Sigmoid colon (tissue), 7 donors: ENCODE results near the gene PACRG. TPM values are rescaled to one million over a fixed set of nuclear protein-coding genes. Genes with fewer than 3 reads are reported as not detected.

Experiments used
- DNase-seq: peaks from one replicate; pipeline ENCODE4 v3.0.0-alpha.2; 2019
- H3K27ac ChIP-seq, 4 donors: fragments of 200-600 bp; sonication (generic); one replicate each; pipeline ENCODE4 v1.5.1; 2016 to 2019; ENCODE audit warnings: mild to moderate bottlenecking in 1 of 4
- H3K27me3 ChIP-seq, 3 donors: fragments of 200-600 bp; sonication (generic); one replicate each; pipeline ENCODE4 v1.5.1; 2019; ENCODE audit warnings: mild to moderate bottlenecking in 1 of 3
- H3K36me3 ChIP-seq, 4 donors: fragments of 200-600 bp; sonication (generic); one replicate each; pipeline ENCODE4 v1.5.1; 2016 to 2019
- H3K4me1 ChIP-seq, 4 donors: fragments of 200-600 bp; sonication (generic); one replicate each; pipeline ENCODE4 v1.5.1; 2017 to 2019
- H3K4me3 ChIP-seq, 4 donors: fragments of 200-600 bp; sonication (generic); one replicate each; pipeline ENCODE4 v1.5.1; 2017 to 2019; ENCODE audit warnings: mild to moderate bottlenecking in 2 of 4, moderate library complexity in 1 of 4
- H3K9me3 ChIP-seq, 4 donors: fragments of 200-600 bp in 3 of 4; sonication (generic) in 3 of 4; one replicate each; pipeline versions ENCODE4 v1.5.1 to v1.6.1; 2013 to 2019
- CTCF ChIP-seq, 4 experiments: fragments of 450-650 bp in 3 of 4; fragments of 200-600 bp in 1 of 4; IDR thresholded peaks; one replicate each; pipeline ENCODE4 v1.5.1; 2016 to 2019; ENCODE audit warnings: antibody characterized with exemption in 4 of 4, mild to moderate bottlenecking in 3 of 4, moderate library complexity in 2 of 4
- EP300 ChIP-seq, 4 donors: sonication (generic); formaldehyde crosslinking; IDR thresholded peaks; one replicate each; pipeline ENCODE4 v1.6.1; 2017; ENCODE audit warnings: antibody characterized with exemption in 4 of 4
- POLR2A ChIP-seq, 2 donors: fragments of 450-650 bp; IDR thresholded peaks; one replicate each; pipeline ENCODE4 v1.6.1; 2016; ENCODE audit warnings: antibody characterized with exemption in 2 of 2, mild to moderate bottlenecking in 2 of 2, moderate library complexity in 2 of 2
- POLR2AphosphoS5 ChIP-seq, 4 donors: sonication (generic); formaldehyde crosslinking; IDR thresholded peaks; one replicate each; pipeline ENCODE4 v1.6.1; 2017; ENCODE audit warnings: antibody characterized with exemption in 4 of 4
- WGBS, 2 donors: extraction: QIAGEN DNeasy Blood & Tissue Kit; methylation state at CpG; one replicate each; pipeline ENCODE4 v1.1.7; 2013; 5-methylcytosine and 5-hydroxymethylcytosine counted together
- intact Hi-C: fragments of 100-400 bp; cut with DNase I; formaldehyde crosslinking; loops from one replicate; pipeline ENCODE4 v1.15.1; 2023
- polyA plus RNA-seq, 3 donors: library from polyadenylated mRNA; stranded (reverse); fragments of 200-250 nt; gene quantifications; one replicate each; pipeline ENCODE4 v1.2.3, GENCODE V29; 2013
- total RNA-seq, 4 donors: library from RNA; depleted of rRNA; stranded (reverse); fragments of >200 nt; gene quantifications; one replicate each; pipeline ENCODE4 v1.1.0, GENCODE V29; 2016
- donor health status: healthy with polysubstance abuse.
- donor health status: Bipolar disorder and iron deficiency.
- donor health status: healthy.

Gene PACRG
- total and polyA plus RNA-seq, 7 donors: 0.12 to 6.9 (median 0.95) TPM; not detected in 2

GRCh38 chr6:162904069-162904663, 176.4 kb downstream of the PACRG start:
- Histone ChIP-seq H3K27ac (no peak overlapping the region), H3K36me3 (no peaks in the 10 kb centered on the region), H3K27me3 (no peaks in the 10 kb centered on the region), H3K4me1 (no peaks in the 10 kb centered on the region), H3K4me3 (no peak overlapping the region), H3K9me3 (no peaks in the 10 kb centered on the region)
- no peak for DNase-seq
- WGBS, 2 donors: 91 to 93% methylated on average over 9 of the region's 9 CpGs
- intact Hi-C loops: no loop called here
- TF ChIP-seq CTCF (IDR thresholded peaks at IDR 0.05) (no peak), POLR2AphosphoS5 (IDR thresholded peaks at IDR 0.05) (no peak), POLR2A (IDR thresholded peaks at IDR 0.05) (no peak), EP300 (IDR thresholded peaks at IDR 0.05) (no peak)

- Histone ChIP-seq H3K27ac (no peak overlapping the region), H3K4me1 (no peaks in the 10 kb centered on the region), H3K27me3 (no peaks in the 10 kb centered on the region), H3K4me3 (no peak overlapping the region), H3K36me3 (no peaks in the 10 kb centered on the region), H3K9me3 (no peaks in the 10 kb centered on the region)
- 75 to 83% methylated on average over 6 of the region's 6 CpGs for WGBS, 2 donors
- no peak for DNase-seq
- intact Hi-C loops: no loop called here
- TF ChIP-seq POLR2AphosphoS5 (IDR thresholded peaks at IDR 0.05): no peak
- TF ChIP-seq POLR2A (IDR thresholded peaks at IDR 0.05): no peak
- no peak for TF ChIP-seq EP300 (IDR thresholded peaks at IDR 0.05)
- TF ChIP-seq CTCF (IDR thresholded peaks at IDR 0.05): no peak
Observed at GRCh38 chr6:162906479-162906878, 178.7 kb downstream of the PACRG start.

- no peaks in the 10 kb centered on the region for H3K36me3 ChIP-seq
- no peak overlapping the region for H3K4me3 ChIP-seq
- H3K9me3 ChIP-seq: no peaks in the 10 kb centered on the region
- 74 to 76% methylated on average over 2 of the region's 2 CpGs for WGBS, 2 donors
- no peak for TF ChIP-seq POLR2A (IDR thresholded peaks at IDR 0.05)
- no peak for TF ChIP-seq EP300 (IDR thresholded peaks at IDR 0.05)
- no peak for TF ChIP-seq POLR2AphosphoS5 (IDR thresholded peaks at IDR 0.05)
- no peaks in the 10 kb centered on the region for H3K4me1 ChIP-seq
- H3K27me3 ChIP-seq: no peaks in the 10 kb centered on the region
- DNase-seq: no peak
- intact Hi-C loops: no loop called here
- H3K27ac ChIP-seq: no peak overlapping the region
Observed at GRCh38 chr6:162907876-162908481, 180.2 kb downstream of the PACRG start.

- intact Hi-C loops: no loop called here
- no peaks in the 10 kb centered on the region for H3K27me3 ChIP-seq
- DNase-seq: no peak
- no peaks in the 10 kb centered on the region for H3K4me1 ChIP-seq
- 87 to 89% methylated on average over 5 of the region's 5 CpGs for WGBS, 2 donors
- TF ChIP-seq POLR2A (IDR thresholded peaks at IDR 0.05): no peak
- TF ChIP-seq CTCF (IDR thresholded peaks at IDR 0.05): no peak
- TF ChIP-seq EP300 (IDR thresholded peaks at IDR 0.05): no peak
- TF ChIP-seq POLR2AphosphoS5 (IDR thresholded peaks at IDR 0.05): no peak
- no peak overlapping the region for H3K27ac ChIP-seq
- no peaks in the 10 kb centered on the region for H3K9me3 ChIP-seq
- no peak overlapping the region for H3K4me3 ChIP-seq
- no peaks in the 10 kb centered on the region for H3K36me3 ChIP-seq
Observed at GRCh38 chr6:162913206-162913605, 185.4 kb downstream of the PACRG start.

GRCh38 chr6:162917506-162917905, 189.7 kb downstream of the PACRG start:
- WGBS, 2 donors: 86 to 93% methylated on average over 1 of the region's 1 CpG
- intact Hi-C loops: no loop called here
- TF ChIP-seq EP300 (IDR thresholded peaks at IDR 0.05) (no peak), CTCF (IDR thresholded peaks at IDR 0.05) (no peak), POLR2AphosphoS5 (IDR thresholded peaks at IDR 0.05) (no peak), POLR2A (IDR thresholded peaks at IDR 0.05) (no peak)
- Histone ChIP-seq H3K27ac (no peak overlapping the region), H3K27me3 (no peaks in the 10 kb centered on the region), H3K9me3 (peaks cover 0 to under 1% (median 0%) of the 10 kb centered on the region in 4 donors), H3K4me1 (no peaks in the 10 kb centered on the region), H3K36me3 (no peaks in the 10 kb centered on the region), H3K4me3 (no peak overlapping the region)
- DNase-seq: no peak
